Stimulated activated CD4-positive, alpha-beta T cell treated with anti-CD3 and anti-CD28 coated beads, Interleukin-1b, Interleukin-23, amount 100 ng/mL, for 1 hour (primary cell): ENCODE measurements around the gene TP63.

Experiments
- DNase-seq, 2 donors: peaks; one replicate each; pipeline ENCODE4 v3.0.0-alpha.2; 2020; ENCODE audit warnings: low read depth in 2 of 2

Gene TP63

GRCh38 chr3:189776149-189776824 lies 145.1 kb downstream of the TP63 start:
- no peak for DNase-seq

GRCh38 chr3:189778340-189778950 lies 147.3 kb downstream of the TP63 start:
- no peak for DNase-seq

- no peak for DNase-seq
Observed at GRCh38 chr3:189779166-189779565, 148.0 kb downstream of the TP63 start.

- DNase-seq: no peak
Observed at GRCh38 chr3:189780546-189781270, 149.5 kb downstream of the TP63 start.

- no peak for DNase-seq
Observed at GRCh38 chr3:189781415-189781814, 150.2 kb downstream of the TP63 start.

- DNase-seq: no peak
Observed at GRCh38 chr3:189786479-189787064, 155.4 kb downstream of the TP63 start.

GRCh38 chr3:189787191-189787590 lies 156.0 kb downstream of the TP63 start:
- no peak for DNase-seq

- DNase-seq: no peak
Observed at GRCh38 chr3:189787632-189788031, 156.4 kb downstream of the TP63 start.

GRCh38 chr3:189789432-189789831 lies 158.2 kb downstream of the TP63 start:
- no peak for DNase-seq

- DNase-seq: no peak
Observed at GRCh38 chr3:189790658-189791057, 159.5 kb downstream of the TP63 start.

- DNase-seq: no peak
Observed at GRCh38 chr3:189792046-189792929, 161.1 kb downstream of the TP63 start.

GRCh38 chr3:189794518-189794917 lies 163.3 kb downstream of the TP63 start:
- no peak for DNase-seq

- DNase-seq: no peak
Observed at GRCh38 chr3:189797103-189797750, 166.0 kb downstream of the TP63 start.

- DNase-seq: no peak
Observed at GRCh38 chr3:189799366-189799765, 168.2 kb downstream of the TP63 start.

- no peak for DNase-seq
Observed at GRCh38 chr3:189800436-189800835, 169.2 kb downstream of the TP63 start.

- DNase-seq: no peak
Observed at GRCh38 chr3:189803254-189803653, 172.1 kb downstream of the TP63 start.

- DNase-seq: no peak
Observed at GRCh38 chr3:189805375-189806067, 174.3 kb downstream of the TP63 start.

- no peak for DNase-seq
Observed at GRCh38 chr3:189806171-189806951, 175.2 kb downstream of the TP63 start.

- DNase-seq: no peak
Observed at GRCh38 chr3:189808246-189809007, 177.2 kb downstream of the TP63 start.
